MM.1S (cell line): ENCODE measurements around the gene SLC35F3.

Experiments used
- DNase-seq: peaks from one replicate; pipeline ENCODE4 v3.0.0-alpha.2; 2015
- H2AFZ ChIP-seq: fragments of 300-600 bp; sonication (generic); 2 replicates; pipeline ENCODE4 v1.6.0; 2016; ENCODE audit warnings: antibody characterized with exemption, low read length
- H3F3A ChIP-seq: fragments of 300-600 bp; sonication (generic); 2 replicates; pipeline ENCODE4 v1.6.1; 2016; ENCODE audit warnings: mild to moderate bottlenecking, antibody characterized with exemption, low read length, moderate library complexity, mixed read lengths; ENCODE audit not compliant: insufficient read depth
- H3K27ac ChIP-seq: fragments of 300-600 bp; sonication (generic); 2 replicates; pipeline ENCODE4 v1.5.1; 2016; ENCODE audit warnings: mild to moderate bottlenecking, low read length
- H3K27me3 ChIP-seq: fragments of 300-600 bp; sonication (generic); replicated peaks from 2 replicates; pipeline ENCODE4 v1.6.0; 2016; ENCODE audit warnings: low read length; ENCODE audit not compliant: insufficient read depth
- H3K36me3 ChIP-seq: fragments of 300-600 bp; sonication (generic); replicated peaks from 2 replicates; pipeline ENCODE4 v1.6.1; 2016; ENCODE audit warnings: mild to moderate bottlenecking, low read length, mixed read lengths; ENCODE audit not compliant: insufficient read depth
- H3K4me1 ChIP-seq: fragments of 300-600 bp; sonication (generic); 2 replicates; pipeline ENCODE4 v1.6.1; 2016; ENCODE audit warnings: low read length, mixed read lengths
- H3K4me2 ChIP-seq: fragments of 300-600 bp; sonication (generic); 2 replicates; pipeline ENCODE4 v1.6.0; 2016; ENCODE audit warnings: low read depth, low read length
- H3K4me3 ChIP-seq: fragments of 300-600 bp; sonication (generic); 2 replicates; pipeline ENCODE4 v1.5.1; 2016; ENCODE audit warnings: low read length, mixed read lengths
- H3K79me2 ChIP-seq: fragments of 300-600 bp; sonication (generic); 2 replicates; pipeline ENCODE4 v1.6.1; 2016; ENCODE audit warnings: mixed run types, low read length, mixed read lengths
- H3K9ac ChIP-seq: fragments of 300-600 bp; sonication (generic); 2 replicates; pipeline ENCODE4 v1.6.1; 2016; ENCODE audit warnings: low read length, mixed read lengths
- H3K9me2 ChIP-seq: fragments of 300-600 bp; sonication (generic); replicated peaks from 2 replicates; pipeline ENCODE4 v1.6.1; 2016; ENCODE audit warnings: mild to moderate bottlenecking, low read length, mixed read lengths; ENCODE audit not compliant: insufficient read depth
- H3K9me3 ChIP-seq: fragments of 300-600 bp; sonication (generic); replicated peaks from 2 replicates; pipeline ENCODE4 v1.6.1; 2016; ENCODE audit warnings: mild to moderate bottlenecking, low read length, mixed read lengths; ENCODE audit not compliant: insufficient read depth
- H4K20me1 ChIP-seq: fragments of 300-600 bp; sonication (generic); 2 replicates; pipeline ENCODE4 v1.6.1; 2016; ENCODE audit warnings: mild to moderate bottlenecking, low read length, moderate library complexity, mixed read lengths; ENCODE audit not compliant: insufficient read depth
- EZH2 ChIP-seq: fragments of 300-600 bp; sonication (generic); optimal IDR thresholded peaks from 2 replicates; pipeline ENCODE3; 2017; ENCODE audit warnings: low read depth, mild to moderate bottlenecking, antibody characterized with exemption, low read length, mixed read lengths
- EZH2phosphoT487 ChIP-seq: fragments of 300-600 bp; sonication (generic); IDR thresholded peaks from 2 replicates; pipeline ENCODE4 v1.6.1; 2018; ENCODE audit warnings: antibody characterized with exemption, low read length
- TF ChIP-seq, protein P1 (sequence below): fragments of 300-600 bp; sonication (generic); IDR thresholded peaks from 2 replicates; pipeline ENCODE4 v1.5.1; 2016; ENCODE audit warnings: antibody characterized with exemption, low read length, mixed read lengths

The SLC35F3 gene

GRCh38 chr1:234143681-234144080 lies 239.2 kb downstream of the SLC35F3 start:
- TF ChIP-seq, protein P1, sequence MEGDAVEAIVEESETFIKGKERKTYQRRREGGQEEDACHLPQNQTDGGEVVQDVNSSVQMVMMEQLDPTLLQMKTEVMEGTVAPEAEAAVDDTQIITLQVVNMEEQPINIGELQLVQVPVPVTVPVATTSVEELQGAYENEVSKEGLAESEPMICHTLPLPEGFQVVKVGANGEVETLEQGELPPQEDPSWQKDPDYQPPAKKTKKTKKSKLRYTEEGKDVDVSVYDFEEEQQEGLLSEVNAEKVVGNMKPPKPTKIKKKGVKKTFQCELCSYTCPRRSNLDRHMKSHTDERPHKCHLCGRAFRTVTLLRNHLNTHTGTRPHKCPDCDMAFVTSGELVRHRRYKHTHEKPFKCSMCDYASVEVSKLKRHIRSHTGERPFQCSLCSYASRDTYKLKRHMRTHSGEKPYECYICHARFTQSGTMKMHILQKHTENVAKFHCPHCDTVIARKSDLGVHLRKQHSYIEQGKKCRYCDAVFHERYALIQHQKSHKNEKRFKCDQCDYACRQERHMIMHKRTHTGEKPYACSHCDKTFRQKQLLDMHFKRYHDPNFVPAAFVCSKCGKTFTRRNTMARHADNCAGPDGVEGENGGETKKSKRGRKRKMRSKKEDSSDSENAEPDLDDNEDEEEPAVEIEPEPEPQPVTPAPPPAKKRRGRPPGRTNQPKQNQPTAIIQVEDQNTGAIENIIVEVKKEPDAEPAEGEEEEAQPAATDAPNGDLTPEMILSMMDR: no peak
- TF ChIP-seq EZH2phosphoT487 (no peak), EZH2 (no peak)
- Histone ChIP-seq H3K4me3 (no peak overlapping the region), H3K9me2 (no peaks in the 10 kb centered on the region), H3K36me3 (no peaks in the 10 kb centered on the region), H3K27me3 (no peaks in the 10 kb centered on the region), H3K9ac (no peak overlapping the region), H3K4me2 (no peak overlapping the region), H3K4me1 (no peaks in the 10 kb centered on the region), H3K27ac (no peak overlapping the region), H2AFZ (no peak overlapping the region), H3K9me3 (no peaks in the 10 kb centered on the region), H3F3A (no peaks in the 10 kb centered on the region), H3K79me2 (no peaks in the 10 kb centered on the region), H4K20me1 (no peaks in the 10 kb centered on the region)
- no peak for DNase-seq

GRCh38 chr1:234144901-234145300 lies 240.4 kb downstream of the SLC35F3 start:
- no peak overlapping the region for H3K4me2 ChIP-seq
- H3K4me1 ChIP-seq: no peaks in the 10 kb centered on the region
- H3K27ac ChIP-seq: no peak overlapping the region

DNA sequence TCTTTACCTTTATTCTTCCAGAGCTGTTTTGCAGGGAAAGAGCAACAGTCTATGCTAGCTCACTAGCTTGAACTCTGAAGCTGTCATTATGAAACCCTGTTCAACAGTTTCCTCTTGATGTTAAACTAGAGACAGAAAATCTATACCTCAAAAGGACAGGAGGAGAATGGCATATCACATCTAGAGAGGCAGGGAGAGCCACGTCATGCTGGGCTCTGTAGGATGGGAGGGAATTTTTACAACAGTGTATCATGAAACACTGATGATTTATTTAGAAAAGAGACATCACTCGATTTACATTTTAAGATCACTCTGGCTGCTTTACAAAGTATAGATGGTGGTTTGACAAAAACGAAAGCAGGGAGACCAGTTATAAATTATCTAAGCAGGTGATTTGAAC lies 243.9 kb downstream of the SLC35F3 start:
- H3F3A ChIP-seq: no peaks in the 10 kb centered on the region
- no peak overlapping the region for H3K4me2 ChIP-seq
- H3K9ac ChIP-seq: no peak overlapping the region
- no peaks in the 10 kb centered on the region for H3K36me3 ChIP-seq
- no peak for DNase-seq
- H3K4me1 ChIP-seq: no peaks in the 10 kb centered on the region
- no peak overlapping the region for H2AFZ ChIP-seq
- H3K27ac ChIP-seq: no peak overlapping the region
- no peaks in the 10 kb centered on the region for H4K20me1 ChIP-seq
- H3K4me3 ChIP-seq: no peak overlapping the region
- H3K9me3 ChIP-seq: no peaks in the 10 kb centered on the region
- H3K9me2 ChIP-seq: no peaks in the 10 kb centered on the region
- H3K79me2 ChIP-seq: no peaks in the 10 kb centered on the region
- TF ChIP-seq EZH2 (no peak), EZH2phosphoT487 (no peak)
- TF ChIP-seq, protein P1: no peak
- no peaks in the 10 kb centered on the region for H3K27me3 ChIP-seq

More at GRCh38 chr1:234144901-234145300, 240.4 kb downstream of the SLC35F3 start:
- Histone ChIP-seq H3K4me3 (no peak overlapping the region), H3K9me2 (no peaks in the 10 kb centered on the region), H3K36me3 (no peaks in the 10 kb centered on the region), H3K9ac (no peak overlapping the region), H3K27me3 (no peaks in the 10 kb centered on the region), H3K79me2 (no peaks in the 10 kb centered on the region), H3F3A (no peaks in the 10 kb centered on the region), H4K20me1 (no peaks in the 10 kb centered on the region), H3K9me3 (no peaks in the 10 kb centered on the region), H2AFZ (no peak overlapping the region)
- TF ChIP-seq, protein P1: no peak
- TF ChIP-seq EZH2 (no peak), EZH2phosphoT487 (no peak)
- DNase-seq: no peak
